Effector CD4-positive, alpha-beta T cell (primary cell): Measurements from ENCODE around the gene VASN.
A peak's percentile ranks its signal among the peaks of the same experiment; 100 is the strongest.
"Not testable (repeated sequence)": the region's sequence is repeated elsewhere in the genome, so short reads cannot be mapped to it uniquely, and the experiment has no call there.

Source experiments
- DNase-seq: peaks from one replicate; pipeline ENCODE4 v3.0.0-alpha.2; 2020

The VASN gene

GRCh38 chr16:4386451-4386805 lies 14.8 kb downstream of the VASN start:
- DNase-seq = no peak

- no peak for DNase-seq
Measured at GRCh38 chr16:4386951-4387565, 15.4 kb downstream of the VASN start.

- no peak for DNase-seq
Measured at GRCh38 chr16:4387781-4388180, 16.1 kb downstream of the VASN start.

- no peak for DNase-seq
Measured at GRCh38 chr16:4388271-4389021, 16.8 kb downstream of the VASN start.

- DNase-seq = no peak
Measured at GRCh38 chr16:4389051-4389955, 17.7 kb downstream of the VASN start.

GRCh38 chr16:4390266-4391260 lies 18.9 kb downstream of the VASN start:
- DNase-seq = no peak

- no peak for DNase-seq
Measured at GRCh38 chr16:4391631-4392381, 20.2 kb downstream of the VASN start.

GRCh38 chr16:4392382-4393239 lies 21.0 kb downstream of the VASN start:
- no peak for DNase-seq

- no peak for DNase-seq
Measured at GRCh38 chr16:4393240-4393600, 21.6 kb downstream of the VASN start.

- not testable (repeated sequence) for DNase-seq
Measured at GRCh38 chr16:4393850-4394249, 22.2 kb downstream of the VASN start.

- DNase-seq = no peak
Measured at GRCh38 chr16:4395055-4395726, 23.5 kb downstream of the VASN start.

GRCh38 chr16:4399001-4399730 lies 27.5 kb downstream of the VASN start:
- no peak for DNase-seq

GRCh38 chr16:4401094-4401501 lies 29.4 kb downstream of the VASN start:
- no peak for DNase-seq

- no peak for DNase-seq
Measured at GRCh38 chr16:4401510-4401909, 29.9 kb downstream of the VASN start.

GRCh38 chr16:4402439-4403132 lies 30.9 kb downstream of the VASN start:
- DNase-seq = peak; percentile 56

GRCh38 chr16:4403133-4403949 lies 31.7 kb downstream of the VASN start:
- no peak for DNase-seq

- no peak for DNase-seq
Measured at GRCh38 chr16:4404247-4404966, 32.8 kb downstream of the VASN start.
